ENCODE measurements around the gene KRTAP10-12. TPM values are rescaled to one million over a fixed set of nuclear protein-coding genes. Genes with fewer than 3 reads are reported as not detected.

KRTAP10-12 gene
- polyA plus RNA-seq, 1 experiment = not detected

GRCh38 chr21:44738621-44739020, 41.6 kb downstream of the KRTAP10-12 start:
- POLR2A ChIA-PET = no interaction called here
- TF ChIP-seq CTCF (IDR thresholded peaks at IDR 0.05; ENCODE audit: low read depth, low read length) = no peak
- no peak overlapping the region for H3K27ac ChIP-seq (ENCODE audit: low read depth, low read length)
- peaks cover 4% of the 10 kb centered on the region for H3K27me3 ChIP-seq (ENCODE audit: control insufficient read depth, insufficient read depth, low read length)
- H3K9me3 ChIP-seq (ENCODE audit: control insufficient read depth, insufficient read depth, low read length) = peaks cover 42% of the 10 kb centered on the region
- CTCF ChIA-PET = no interaction called here
- no peak for DNase-seq (ENCODE audit: low read depth, low spot score)
- no peak overlapping the region for H3K4me3 ChIP-seq (ENCODE audit: low read depth, low read length)

DNA sequence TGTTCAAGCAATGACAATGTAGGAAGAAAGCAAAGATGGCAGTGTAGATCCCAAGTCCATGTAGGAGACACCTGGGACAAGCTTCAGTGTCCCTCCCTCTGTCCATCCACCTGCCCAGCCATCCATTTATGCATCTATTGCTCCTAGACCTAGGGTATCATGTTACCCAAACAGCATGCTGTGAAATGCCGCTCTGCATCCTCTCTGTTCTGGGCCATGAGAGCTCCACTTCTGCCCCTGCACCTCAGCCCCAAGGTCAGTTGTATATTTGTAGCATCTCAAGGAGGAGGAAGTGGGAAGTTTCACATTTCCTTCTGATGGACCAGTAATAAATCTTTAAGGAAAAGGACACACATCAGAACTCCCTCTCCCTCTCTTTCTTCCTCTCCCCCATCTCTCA, 42.3 kb downstream of the KRTAP10-12 start:
- Histone ChIP-seq H3K9me3 (ENCODE audit: control insufficient read depth, insufficient read depth, low read length) (peaks cover 42% of the 10 kb centered on the region), H3K27ac (ENCODE audit: low read depth, low read length) (no peak overlapping the region), H3K27me3 (ENCODE audit: control insufficient read depth, insufficient read depth, low read length) (peaks cover 7% of the 10 kb centered on the region), H3K4me3 (ENCODE audit: low read depth, low read length) (no peak overlapping the region)
- ChIA-PET CTCF (no interaction called here), POLR2A (no interaction called here)
- TF ChIP-seq CTCF (IDR thresholded peaks at IDR 0.05; ENCODE audit: low read depth, low read length) = no peak
- DNase-seq (ENCODE audit: low read depth, low spot score) = no peak

GRCh38 chr21:44740742-44741141, 43.8 kb downstream of the KRTAP10-12 start:
- CTCF ChIA-PET = no interaction called here

GRCh38 chr21:44741921-44742320, 44.9 kb downstream of the KRTAP10-12 start:
- Histone ChIP-seq H3K27ac (ENCODE audit: low read depth, low read length) (no peak overlapping the region), H3K4me3 (ENCODE audit: low read depth, low read length) (no peak overlapping the region), H3K27me3 (ENCODE audit: control insufficient read depth, insufficient read depth, low read length) (peaks cover 18% of the 10 kb centered on the region), H3K9me3 (ENCODE audit: control insufficient read depth, insufficient read depth, low read length) (peaks cover 20% of the 10 kb centered on the region)
- ChIA-PET CTCF (interaction anchor here (0.6 to 1.4 kb wide), 3 partner anchors 51 to 232 kb away, joined by 3 to 7 read pairs (median 6); no protein-coding TSS in a partner anchor), POLR2A (no interaction called here)
- TF ChIP-seq CTCF (IDR thresholded peaks at IDR 0.05; ENCODE audit: low read depth, low read length) = no peak
- no peak for DNase-seq (ENCODE audit: low read depth, low spot score)

More at GRCh38 chr21:44740742-44741141, 43.8 kb downstream of the KRTAP10-12 start:
- peaks cover 31% of the 10 kb centered on the region for H3K9me3 ChIP-seq (ENCODE audit: control insufficient read depth, insufficient read depth, low read length)
- no peak for TF ChIP-seq CTCF (IDR thresholded peaks at IDR 0.05; ENCODE audit: low read depth, low read length)
- H3K27me3 ChIP-seq (ENCODE audit: control insufficient read depth, insufficient read depth, low read length) = peaks cover 9% of the 10 kb centered on the region
- H3K4me3 ChIP-seq (ENCODE audit: low read depth, low read length) = no peak overlapping the region
- POLR2A ChIA-PET = interaction anchor here (0.6 kb wide), 1 partner anchor 230 kb away, joined by 3 read pairs; no protein-coding TSS in a partner anchor
- no peak for DNase-seq (ENCODE audit: low read depth, low spot score)
- no peak overlapping the region for H3K27ac ChIP-seq (ENCODE audit: low read depth, low read length)

- no peak for DNase-seq (ENCODE audit: low read depth, low spot score)
- ChIA-PET CTCF (interaction anchor here (0.6 to 1.4 kb wide), 3 partner anchors 51 to 232 kb away, joined by 3 to 7 read pairs (median 6); no protein-coding TSS in a partner anchor), POLR2A (no interaction called here)
- H3K9me3 ChIP-seq (ENCODE audit: control insufficient read depth, insufficient read depth, low read length) = peaks cover 15% of the 10 kb centered on the region
- no peak overlapping the region for H3K27ac ChIP-seq (ENCODE audit: low read depth, low read length)
- H3K27me3 ChIP-seq (ENCODE audit: control insufficient read depth, insufficient read depth, low read length) = peaks cover 20% of the 10 kb centered on the region
- TF ChIP-seq CTCF (IDR thresholded peaks at IDR 0.05; ENCODE audit: low read depth, low read length) = peak; percentile 30
- no peak overlapping the region for H3K4me3 ChIP-seq (ENCODE audit: low read depth, low read length)
Observed at GRCh38 chr21:44742418-44743153, 45.6 kb downstream of the KRTAP10-12 start.

All from AG04450 (cell line).